Ovary (tissue), 9 donors: ENCODE results near the gene IRAK1BP1. TPM values are rescaled to one million over a fixed set of nuclear protein-coding genes. Genes with fewer than 3 reads are reported as not detected.
"Not testable (repeated sequence)": the region's sequence is repeated elsewhere in the genome, so short reads cannot be mapped to it uniquely, and the experiment has no call there.

Experiments used
- DNase-seq, 5 donors: peaks; one replicate each; pipeline ENCODE4 v3.0.0-alpha.2; 2019 to 2020
- H3K27ac ChIP-seq, 2 donors: fragments of 200-600 bp; one replicate each; pipeline versions ENCODE4 v1.5.1 to v1.8.0; 2019 to 2022
- H3K27me3 ChIP-seq: fragments of 200-600 bp; one replicate; pipeline ENCODE4 v1.8.0; 2022
- H3K36me3 ChIP-seq: fragments of 200-600 bp; sonication (generic); one replicate; pipeline ENCODE4 v1.5.1; 2019
- H3K4me1 ChIP-seq: one replicate; pipeline ENCODE4 v1.8.1; 2013; ENCODE audit warnings: mild to moderate bottlenecking, moderate library complexity; ENCODE audit not compliant: insufficient read depth
- H3K4me3 ChIP-seq: fragments of 200-600 bp; sonication (generic); one replicate; pipeline ENCODE4 v1.5.1; 2017
- H3K9me3 ChIP-seq, 2 donors: fragments of 200-600 bp in 1 of 2; sonication (generic) in 1 of 2; one replicate each; pipeline versions ENCODE4 v1.5.1 to v1.8.1; 2013 to 2019; ENCODE audit warnings: mild to moderate bottlenecking in 1 of 2, moderate library complexity in 1 of 2
- CTCF ChIP-seq, 3 donors: fragments of 450-650 bp in 2 of 3; fragments of 200-600 bp in 1 of 3; IDR thresholded peaks; one replicate each; pipeline versions ENCODE4 v1.5.1 to v1.8.0; 2016 to 2022; ENCODE audit warnings: antibody characterized with exemption in 3 of 3, mild to moderate bottlenecking in 1 of 3
- EP300 ChIP-seq: sonication (generic); formaldehyde crosslinking; IDR thresholded peaks from one replicate; pipeline ENCODE4 v1.6.1; 2017; ENCODE audit warnings: antibody characterized with exemption
- POLR2A ChIP-seq: fragments of 450-650 bp; IDR thresholded peaks from one replicate; pipeline ENCODE4 v1.6.1; 2017; ENCODE audit warnings: antibody characterized with exemption, mild to moderate bottlenecking, moderate library complexity
- WGBS, 3 donors: extraction: QIAGEN DNeasy Blood & Tissue Kit in 1 of 3; methylation state at CpG; one replicate each; pipeline versions ENCODE4 v1.1.5 to v1.1.7; 2013 to 2017; 5-methylcytosine and 5-hydroxymethylcytosine counted together
- intact Hi-C, 4 donors: fragments of 100-400 bp; cut with DNase I; formaldehyde crosslinking; loops; one replicate each; pipeline versions ENCODE4 v1.11.0 to v1.15.1; 2022 to 2023
- polyA plus RNA-seq, 2 donors: library from polyadenylated mRNA; stranded (reverse); fragments of 200-250 nt in 1 of 2; fragments of 350-450 nt in 1 of 2; fragmentation: Illumina TruSeq in 1 of 2; extraction: RNeasy Lipid Tissue Mini Kit (QIAGEN cat#74804) in 1 of 2; gene quantifications; one replicate each; pipeline ENCODE4 v1.2.3, GENCODE V29; 2013 to 2014
- total RNA-seq, 7 donors: library from RNA; depleted of rRNA in 2 of 7; stranded (reverse); fragments of >200 nt in 2 of 7; fragmentation: NEBNext Ultra II Directional in 3 of 7; extraction: Animal tissue kit (Norgen Biotek cat#: 25700) in 3 of 7; gene quantifications; one replicate each; pipeline versions ENCODE4 v1.1.0 to v1.2.4, GENCODE V29; 2016 to 2023
- donor health status: DM: no; HTN: no; CAD: no; lungs with moderate emphysema.
- donor health status: DM: no; HTN: no; CAD: no.
- donor health status: Bipolar disorder and iron deficiency.
- donor health status: DM: yes; HTN: yes; CAD: no.
- donor health status: DM: no; HTN: no; CAD: no.
- donor health status: DM: yes; HTN: yes; CAD: no.

Gene IRAK1BP1
- total and polyA plus RNA-seq, 9 donors, result 3.2 to 10.1 (median 7.0) TPM

- Histone ChIP-seq H3K27ac (no peak overlapping the region), H3K4me3 (no peak overlapping the region), H3K27me3 (no peaks in the 10 kb centered on the region), H3K36me3 (no peaks in the 10 kb centered on the region), H3K4me1 (no peaks in the 10 kb centered on the region), H3K9me3 (no peaks in the 10 kb centered on the region)
- no peak for TF ChIP-seq CTCF (IDR thresholded peaks at IDR 0.05)
- DNase-seq, result no peak
- intact Hi-C loops, result no loop called here
- 100% methylated on average over 1 of the region's 1 CpG for WGBS, 3 donors
These were observed 50.4 kb downstream of the IRAK1BP1 start for GRCh38 chr6:78917788-78918187.

GRCh38 chr6:78921168-78921567 lies 53.8 kb downstream of the IRAK1BP1 start:
- H3K4me1 ChIP-seq, intact Hi-C loops, H3K36me3 ChIP-seq, H3K27me3 ChIP-seq, H3K4me3 ChIP-seq, DNase-seq, H3K9me3 ChIP-seq, H3K27ac ChIP-seq: not testable (repeated sequence)
- WGBS, 3 donors, result 93 to 98% (median 94%) methylated on average over 10 of the region's 10 CpGs

- H3K9me3 ChIP-seq, result no peaks in the 10 kb centered on the region
These were observed 58.0 kb downstream of the IRAK1BP1 start for GRCh38 chr6:78925317-78925716.

GRCh38 chr6:78935553-78935952 lies 68.2 kb downstream of the IRAK1BP1 start:
- Histone ChIP-seq H3K36me3 (no peaks in the 10 kb centered on the region), H3K4me3 (no peak overlapping the region), H3K4me1 (no peaks in the 10 kb centered on the region), H3K27ac (no peak overlapping the region), H3K27me3 (no peaks in the 10 kb centered on the region), H3K9me3 (no peaks in the 10 kb centered on the region)
- DNase-seq, result no peak
- WGBS, 3 donors, result 94 to 97% (median 96%) methylated on average over 2 of the region's 2 CpGs
- intact Hi-C loops, result no loop called here
- TF ChIP-seq EP300, result no peak
- TF ChIP-seq POLR2A, result no peak
- TF ChIP-seq CTCF (IDR thresholded peaks at IDR 0.05), result no peak

More at GRCh38 chr6:78925317-78925716, 58.0 kb downstream of the IRAK1BP1 start:
- Histone ChIP-seq H3K36me3 (no peaks in the 10 kb centered on the region), H3K27me3 (no peaks in the 10 kb centered on the region), H3K4me3 (no peak overlapping the region), H3K27ac (no peak overlapping the region), H3K4me1 (no peaks in the 10 kb centered on the region)
- intact Hi-C loops, result no loop called here
- DNase-seq, result no peak
- 91 to 94% (median 92%) methylated on average over 3 of the region's 3 CpGs for WGBS, 3 donors
- TF ChIP-seq EP300 (no peak), CTCF (IDR thresholded peaks at IDR 0.05) (no peak), POLR2A (no peak)

- Histone ChIP-seq H3K36me3 (no peaks in the 10 kb centered on the region), H3K27me3 (no peaks in the 10 kb centered on the region), H3K4me1 (no peaks in the 10 kb centered on the region), H3K27ac (no peak overlapping the region), H3K9me3 (no peaks in the 10 kb centered on the region), H3K4me3 (no peak overlapping the region)
- intact Hi-C loops, result no loop called here
- 74 to 82% (median 75%) methylated on average over 2 of the region's 2 CpGs for WGBS, 3 donors
- DNase-seq, result no peak
- no peak for TF ChIP-seq EP300
- no peak for TF ChIP-seq CTCF (IDR thresholded peaks at IDR 0.05)
- TF ChIP-seq POLR2A, result no peak
These were observed 69.2 kb downstream of the IRAK1BP1 start for GRCh38 chr6:78936515-78936914.
